H1 (cell line): ENCODE data around the gene DOK1. TPM values are rescaled to one million over a fixed set of nuclear protein-coding genes. Genes with fewer than 3 reads are reported as not detected.

Source experiments
- CTCF ChIA-PET: fragments of 300-600 bp; sonication (Branson Sonifier 250); formaldehyde crosslinking; loops from one replicate; lab custom pipeline; 2021; ENCODE audit not compliant: partially characterized antibody; lab: Charles Lee
- POLR2A ChIA-PET: fragments of 300-600 bp; sonication (Branson Sonifier 250); formaldehyde crosslinking; loops from one replicate; lab custom pipeline; 2021; ENCODE audit warnings: inconsistent platforms; ENCODE audit not compliant: partially characterized antibody; lab: Charles Lee
- DNase-seq, 2 experiments: peaks; one replicate each; pipeline versions ENCODE4 v3.0.0 to v3.0.0-alpha.2; 2010 to 2022; ENCODE audit warnings: low spot score in 2 of 2, low read depth in 1 of 2, mixed read lengths in 1 of 2
- FAIRE-seq: peaks from 2 replicates; lab custom pipeline; 2011; peaks lifted over from hg19 to GRCh38; lab: Jason Lieb, UNC
- H2AFZ ChIP-seq: 2 replicates; pipeline ENCODE4 v1.8.1; 2012; ENCODE audit warnings: low read length, inconsistent platforms
- H2AK5ac ChIP-seq: 2 replicates; pipeline ENCODE4 v1.6.1; 2013; ENCODE audit warnings: low read depth, low read length
- H2BK120ac ChIP-seq: replicated peaks from 2 replicates; pipeline ENCODE3; 2013; ENCODE audit warnings: low read depth, low read length, inconsistent platforms
- H2BK12ac ChIP-seq: 2 replicates; pipeline ENCODE4 v1.6.1; 2013; ENCODE audit warnings: low read depth, low read length
- H2BK15ac ChIP-seq: 2 replicates; pipeline ENCODE4 v1.6.1; 2013; ENCODE audit warnings: low read length
- H2BK20ac ChIP-seq: 2 replicates; pipeline ENCODE4 v1.6.1; 2013; ENCODE audit warnings: low read length
- H2BK5ac ChIP-seq: 2 replicates; pipeline ENCODE4 v1.6.1; 2013; ENCODE audit warnings: low read depth, low read length
- H3K14ac ChIP-seq: 2 replicates; pipeline ENCODE4 v1.6.1; 2013; ENCODE audit warnings: inconsistent platforms; ENCODE audit not compliant: insufficient read length
- H3K18ac ChIP-seq: 2 replicates; pipeline ENCODE4 v1.6.1; 2013; ENCODE audit warnings: low read length; ENCODE audit errors: extremely low read depth
- H3K23ac ChIP-seq: 2 replicates; pipeline ENCODE4 v1.6.1; 2013; ENCODE audit warnings: inconsistent platforms; ENCODE audit not compliant: insufficient read length
- H3K23me2 ChIP-seq: 2 replicates; pipeline ENCODE4 v1.6.1; 2013; ENCODE audit warnings: low read depth, low read length
- H3K27ac ChIP-seq: 2 replicates; pipeline ENCODE4 v1.6.1; 2011; ENCODE audit warnings: low read depth, low read length, inconsistent platforms
- H3K27me3 ChIP-seq, 4 experiments: replicated peaks in 1 of 4; 1 replicate in 1 of 4; 2 replicates in 3 of 4; pipeline versions ENCODE4 v1.6.1 to v1.8.1; 2011 to 2013; ENCODE audit warnings: low read length in 3 of 4, mild to moderate bottlenecking in 3 of 4, inconsistent platforms in 2 of 4, mixed read lengths in 2 of 4, moderate library complexity in 1 of 4; ENCODE audit not compliant: control insufficient read depth in 3 of 4, insufficient read depth in 3 of 4; ENCODE audit errors: extremely low read depth in 1 of 4
- H3K36me3 ChIP-seq, 4 experiments: 2 replicates each; pipeline versions ENCODE4 v1.6.1 to v1.8.1; 2011 to 2013; ENCODE audit warnings: mild to moderate bottlenecking in 4 of 4, low read length in 3 of 4, moderate library complexity in 2 of 4, control low read depth in 1 of 4, inconsistent platforms in 1 of 4; ENCODE audit not compliant: insufficient read depth in 4 of 4, control insufficient read depth in 2 of 4
- H3K4ac ChIP-seq: replicated peaks from 2 replicates; pipeline ENCODE3; 2013; ENCODE audit warnings: low read length, low read depth, mixed read lengths, inconsistent platforms; ENCODE audit not compliant: insufficient read length
- H3K4me1 ChIP-seq, 4 experiments: replicated peaks in 1 of 4; 1 replicate in 1 of 4; 2 replicates in 3 of 4; pipeline versions ENCODE4 v1.6.1 to v1.8.1; 2011 to 2013; ENCODE audit warnings: low read length in 3 of 4, inconsistent platforms in 2 of 4, mixed read lengths in 1 of 4; ENCODE audit not compliant: insufficient read depth in 4 of 4, control insufficient read depth in 3 of 4
- H3K4me2 ChIP-seq, 2 experiments: 2 replicates each; pipeline versions ENCODE4 v1.6.1 to v1.8.1; 2011 to 2013; ENCODE audit warnings: low read depth in 2 of 2, low read length in 2 of 2, control low read depth in 1 of 2, inconsistent platforms in 1 of 2, mild to moderate bottlenecking in 1 of 2; ENCODE audit not compliant: insufficient read depth in 1 of 2
- H3K4me3 ChIP-seq, 4 experiments: fragments of 200-600, 300-600 bp in 1 of 4; sonication (generic), shearing (Covaris generic), sonication (Bioruptor Twin) in 1 of 4; 2 replicates each; pipeline versions ENCODE4 v1.5.1 to v1.8.1; 2011 to 2016; ENCODE audit warnings: low read length in 4 of 4, low read depth in 3 of 4, control low read depth in 2 of 4, inconsistent platforms in 2 of 4, mild to moderate bottlenecking in 2 of 4, mixed read lengths in 1 of 4, moderate library complexity in 1 of 4; ENCODE audit not compliant: insufficient read depth in 2 of 4; ENCODE audit errors: extremely low read depth in 1 of 4
- H3K56ac ChIP-seq: replicated peaks from 2 replicates; pipeline ENCODE3; 2013; ENCODE audit warnings: low read depth, mild to moderate bottlenecking, mixed read lengths, low read length, inconsistent platforms; ENCODE audit not compliant: insufficient read length
- H3K79me1 ChIP-seq: 2 replicates; pipeline ENCODE4 v1.6.1; 2013; ENCODE audit warnings: low read depth, low read length, control low read depth
- H3K79me2 ChIP-seq, 2 experiments: 2 replicates each; pipeline versions ENCODE4 v1.6.1 to v1.8.1; 2012 to 2013; ENCODE audit warnings: low read length in 2 of 2, mild to moderate bottlenecking in 2 of 2, inconsistent platforms in 1 of 2; ENCODE audit not compliant: insufficient read depth in 2 of 2, control insufficient read depth in 1 of 2
- H3K9ac ChIP-seq, 4 experiments: replicated peaks in 1 of 4; 1 replicate in 1 of 4; 2 replicates in 3 of 4; pipeline versions ENCODE4 v1.6.1 to v1.8.1; 2011 to 2013; ENCODE audit warnings: low read depth in 3 of 4, low read length in 3 of 4, control low read depth in 2 of 4, mild to moderate bottlenecking in 2 of 4, moderate library complexity in 2 of 4, inconsistent platforms in 1 of 4; ENCODE audit errors: extremely low read depth in 1 of 4
- H3K9me3 ChIP-seq, 2 experiments: 2 replicates each; pipeline versions ENCODE4 v1.6.1 to v1.8.1; 2012 to 2013; ENCODE audit warnings: mild to moderate bottlenecking in 2 of 2, moderate library complexity in 2 of 2, control low read depth in 1 of 2, inconsistent platforms in 1 of 2, low read depth in 1 of 2, low read length in 1 of 2, mixed read lengths in 1 of 2; ENCODE audit not compliant: insufficient read depth in 2 of 2
- H4K20me1 ChIP-seq, 2 experiments: replicated peaks in 1 of 2; 2 replicates each; pipeline versions ENCODE3 to v1.8.1; 2011 to 2013; ENCODE audit warnings: inconsistent platforms in 2 of 2, low read length in 2 of 2, mild to moderate bottlenecking in 1 of 2; ENCODE audit not compliant: insufficient read depth in 2 of 2, control insufficient read depth in 1 of 2
- H4K5ac ChIP-seq: 2 replicates; pipeline ENCODE4 v1.6.1; 2013; ENCODE audit warnings: low read length, low read depth, mixed read lengths, inconsistent platforms; ENCODE audit not compliant: insufficient read length
- H4K8ac ChIP-seq: 2 replicates; pipeline ENCODE4 v1.8.0; 2013; ENCODE audit warnings: mild to moderate bottlenecking, moderate library complexity, low read length, inconsistent platforms; ENCODE audit not compliant: insufficient read depth; ENCODE audit errors: extremely low read depth
- H4K91ac ChIP-seq: replicated peaks from 2 replicates; pipeline ENCODE3; 2013; ENCODE audit warnings: low read length, mixed read lengths, inconsistent platforms; ENCODE audit not compliant: insufficient read length
- PHF8 ChIP-seq: fragments of 200-600 bp; sonication (generic); conservative IDR thresholded peaks from 2 replicates; pipeline ENCODE4 v1.7.1; 2012; ENCODE audit warnings: low read depth, mild to moderate bottlenecking, inconsistent platforms, low read length, moderate library complexity
- RBBP5 ChIP-seq: IDR thresholded peaks from 2 replicates; pipeline ENCODE4 v1.7.1; 2012; ENCODE audit warnings: low read depth, mild to moderate bottlenecking, inconsistent platforms, low read length, moderate library complexity, borderline replicate concordance
- ZNF274 ChIP-seq: IDR thresholded peaks from 2 replicates; pipeline ENCODE4 v1.7.0; 2012; ENCODE audit warnings: low read length, borderline replicate concordance; ENCODE audit errors: extremely low read depth
- WGBS, 2 experiments: shearing (Covaris generic) in 1 of 2; methylation state at CpG; one replicate each; pipeline versions ENCODE4 v1.1.6 to v1.1.7; 2013 to 2015; ENCODE audit warnings: low lambda C conversion rate in 2 of 2, mixed read lengths in 2 of 2, inconsistent platforms in 1 of 2, low coverage in 1 of 2, missing lambda C conversion rate in 1 of 2; ENCODE audit not compliant: insufficient replicate concordance in 2 of 2, insufficient coverage in 1 of 2, insufficient read length in 1 of 2; ENCODE audit errors: extremely low coverage in 1 of 2, missing lambda C conversion rate in 1 of 2; 5-methylcytosine and 5-hydroxymethylcytosine counted together
- polyA plus RNA-seq, 7 experiments: library from polyadenylated mRNA; depleted of rRNA in 3 of 7; stranded (reverse) in 5 of 7; unstranded in 2 of 7; fragments of >200 nt in 5 of 7; fragments of 200-250 nt in 2 of 7; gene quantifications; 1 replicate in 5 of 7; 2 replicates in 1 of 7; 4 replicates in 1 of 7; pipeline versions ENCODE4 v1.2.1 to v1.2.3, GENCODE V29; 2011 to 2013; ENCODE audit warnings: missing spikeins in 2 of 7, mixed read lengths in 2 of 7
- total RNA-seq: library from RNA; stranded (reverse); fragmentation: NEBNext Ultra II Directional; extraction: Animal tissue kit (Norgen Biotek cat#: 25700); gene quantifications from 2 replicates; pipeline ENCODE4 v1.2.1, GENCODE V29; 2021

Gene DOK1
- total and polyA plus RNA-seq, 2 of the 8 experiments (the other 6 are each of a cell fraction or from before 2014, with no cell fraction given): 11.0 to 14.3 TPM

GRCh38 chr2:74577448-74577847 lies 22.9 kb downstream of the DOK1 start:
- no peak overlapping the region for H2BK5ac ChIP-seq
- H3K4me1 ChIP-seq: no peaks in the 10 kb centered on the region
- H3K14ac ChIP-seq: no peak overlapping the region
- FAIRE-seq (no peak), DNase-seq (no peak)
- POLR2A ChIA-PET: interaction anchor here (1.4 to 1.5 kb wide), 3 partner anchors 9 to 79 kb away, joined by 3 to 5 read pairs (median 4); no protein-coding TSS in a partner anchor
- H3K23ac ChIP-seq: no peak overlapping the region
- H3K18ac ChIP-seq: no peak overlapping the region
- H3K4ac ChIP-seq: no peak overlapping the region
- no peak overlapping the region for H3K4me2 ChIP-seq
- H4K5ac ChIP-seq: no peak overlapping the region
- CTCF ChIA-PET: interaction anchor here (0.8 to 10.0 kb wide), 7 partner anchors 10 to 74 kb away, joined by 3 to 158 read pairs (median 4); no protein-coding TSS in a partner anchor
- no peaks in the 10 kb centered on the region for H3K79me1 ChIP-seq
- 79% methylated on average over 2 of the region's 2 CpGs; no CpG with 5 or more reads in 1 of the 2 experiments for WGBS, 2 experiments
- no peak overlapping the region for H2BK20ac ChIP-seq
- H3K36me3 ChIP-seq: no peaks in the 10 kb centered on the region
- H4K91ac ChIP-seq: no peak overlapping the region
- no peak overlapping the region for H2BK12ac ChIP-seq
- no peak overlapping the region for H3K27ac ChIP-seq
- no peak overlapping the region for H4K8ac ChIP-seq
- H3K23me2 ChIP-seq: 0 out of 2 replicates have a peak, but pooled peaks cover 1% of the 10 kb centered on the region
- H2AK5ac ChIP-seq: no peak overlapping the region
- no peak overlapping the region for H3K9ac ChIP-seq
- H3K56ac ChIP-seq: no peak overlapping the region
- no peak overlapping the region for H2BK15ac ChIP-seq
- no peak overlapping the region for H2AFZ ChIP-seq
- no peaks in the 10 kb centered on the region for H3K27me3 ChIP-seq
- H3K4me3 ChIP-seq: no peak overlapping the region
- H3K9me3 ChIP-seq: no peaks in the 10 kb centered on the region
- H3K79me2 ChIP-seq: no peaks in the 10 kb centered on the region
- H4K20me1 ChIP-seq: no peaks in the 10 kb centered on the region
- no peak overlapping the region for H2BK120ac ChIP-seq
- TF ChIP-seq ZNF274 (no peak), PHF8 (no peak), RBBP5 (no peak)
